CD14-positive monocyte (primary cell): ENCODE measurements around the gene TEX19. TPM values are rescaled to one million over a fixed set of nuclear protein-coding genes. Genes with fewer than 3 reads are reported as not detected.
A peak's percentile ranks its signal among the peaks of the same experiment; 100 is the strongest.

Source experiments
- DNase-seq, 3 donors: peaks; one replicate each; pipeline ENCODE4 v3.0.0-alpha.2; 2011 to 2022
- H2AFZ ChIP-seq: 2 replicates; pipeline ENCODE4 v1.6.0; 2012; ENCODE audit warnings: mild to moderate bottlenecking, low read depth, low read length, inconsistent platforms; ENCODE audit not compliant: insufficient read depth, poor library complexity, severe bottlenecking
- H3K27ac ChIP-seq, 2 donors: 1 replicate in 1 of 2; 2 replicates in 1 of 2; pipeline ENCODE4 v1.5.1; 2012 to 2013; ENCODE audit warnings: low read length in 2 of 2, control low read depth in 1 of 2, inconsistent platforms in 1 of 2, low read depth in 1 of 2, mild to moderate bottlenecking in 1 of 2
- H3K27me3 ChIP-seq, 2 donors: one replicate each; pipeline versions ENCODE4 v1.6.0 to v1.6.1; 2011 to 2013; ENCODE audit warnings: low read length in 2 of 2; ENCODE audit not compliant: control insufficient read depth in 2 of 2, insufficient read depth in 2 of 2
- H3K36me3 ChIP-seq, 2 donors: replicated peaks in 1 of 2; 1 replicate in 1 of 2; 2 replicates in 1 of 2; pipeline versions ENCODE4 v1.5.1 to v1.6.1; 2012 to 2013; ENCODE audit warnings: low read length in 2 of 2, control low read depth in 1 of 2, inconsistent platforms in 1 of 2, mild to moderate bottlenecking in 1 of 2; ENCODE audit not compliant: insufficient read depth in 2 of 2, control insufficient read depth in 1 of 2
- H3K4me1 ChIP-seq, 2 donors: 1 replicate in 1 of 2; 2 replicates in 1 of 2; pipeline versions ENCODE4 v1.5.1 to v1.6.1; 2012 to 2013; ENCODE audit warnings: low read length in 2 of 2, control low read depth in 1 of 2, inconsistent platforms in 1 of 2, mild to moderate bottlenecking in 1 of 2, moderate library complexity in 1 of 2; ENCODE audit not compliant: insufficient read depth in 2 of 2, control insufficient read depth in 1 of 2
- H3K4me2 ChIP-seq: replicated peaks from 2 replicates; pipeline ENCODE3; 2012; ENCODE audit warnings: low read length, moderate library complexity, mild to moderate bottlenecking; ENCODE audit not compliant: poor library complexity, severe bottlenecking; ENCODE audit errors: extremely low read depth
- H3K4me3 ChIP-seq, 3 experiments: fragments of 200-600 bp in 1 of 3; sonication (generic) in 1 of 3; replicated peaks in 1 of 3; 1 replicate in 2 of 3; 2 replicates in 1 of 3; pipeline ENCODE4 v1.5.1; 2011 to 2013; ENCODE audit warnings: low read length in 3 of 3, mild to moderate bottlenecking in 3 of 3, control low read depth in 2 of 3, low read depth in 2 of 3, inconsistent platforms in 1 of 3, moderate library complexity in 1 of 3
- H3K79me2 ChIP-seq: 2 replicates; pipeline ENCODE4 v1.6.0; 2012; ENCODE audit warnings: mild to moderate bottlenecking, control low read depth, inconsistent platforms, low read length, moderate library complexity; ENCODE audit not compliant: insufficient read depth
- H3K9ac ChIP-seq: 2 replicates; pipeline ENCODE4 v1.6.0; 2017; ENCODE audit warnings: low read length, mild to moderate bottlenecking; ENCODE audit not compliant: insufficient read depth, poor library complexity, severe bottlenecking
- H3K9me3 ChIP-seq, 2 donors: replicated peaks in 1 of 2; 1 replicate in 1 of 2; 2 replicates in 1 of 2; pipeline versions ENCODE4 v1.5.1 to v1.6.1; 2012 to 2013; ENCODE audit warnings: low read length in 2 of 2, control low read depth in 1 of 2; ENCODE audit not compliant: control insufficient read depth in 1 of 2, insufficient read depth in 1 of 2
- H4K20me1 ChIP-seq: 2 replicates; pipeline ENCODE4 v1.6.0; 2012; ENCODE audit warnings: mild to moderate bottlenecking, low read length, control low read depth, moderate library complexity; ENCODE audit not compliant: insufficient read depth
- H3K27ac Mint-ChIP-seq, 7 donors: one replicate each; pipeline ENCODE4 v1.8.0; 2020; ENCODE audit warnings: mild to moderate bottlenecking in 7 of 7, mixed read lengths in 7 of 7, moderate library complexity in 6 of 7, inconsistent platforms in 2 of 7
- H3K27me3 Mint-ChIP-seq, 3 donors: one replicate each; pipeline ENCODE4 v1.8.0; 2021 to 2022; ENCODE audit warnings: low read depth in 3 of 3, mild to moderate bottlenecking in 3 of 3, mixed read lengths in 3 of 3, moderate library complexity in 3 of 3, inconsistent platforms in 1 of 3
- H3K36me3 Mint-ChIP-seq, 2 donors: one replicate each; pipeline ENCODE4 v1.8.0; 2020; ENCODE audit warnings: mixed read lengths in 2 of 2, inconsistent platforms in 1 of 2, mild to moderate bottlenecking in 1 of 2
- H3K4me1 Mint-ChIP-seq: one replicate; pipeline ENCODE4 v1.8.0; 2020; ENCODE audit warnings: mild to moderate bottlenecking, mixed read lengths
- H3K4me3 Mint-ChIP-seq, 2 donors: one replicate each; pipeline ENCODE4 v1.8.0; 2020; ENCODE audit warnings: mild to moderate bottlenecking in 2 of 2, mixed read lengths in 2 of 2, moderate library complexity in 1 of 2
- H3K9me3 Mint-ChIP-seq, 7 donors: one replicate each; pipeline ENCODE4 v1.8.0; 2020 to 2022; ENCODE audit warnings: mixed read lengths in 7 of 7, mild to moderate bottlenecking in 6 of 7, moderate library complexity in 6 of 7, inconsistent platforms in 2 of 7
- WGBS: methylation state at CpG from one replicate; pipeline ENCODE4 v1.1.5; 2013; ENCODE audit warnings: missing lambda C conversion rate; ENCODE audit not compliant: insufficient coverage; 5-methylcytosine and 5-hydroxymethylcytosine counted together
- intact Hi-C, 2 donors: fragments of 100-400 bp; cut with micrococcal nuclease; formaldehyde crosslinking; loops; one replicate each; pipeline versions ENCODE4 v1.15.0 to v1.15.1; 2023
- polyA plus RNA-seq, 3 donors: library from polyadenylated mRNA; depleted of rRNA in 1 of 3; unstranded in 2 of 3; stranded (reverse) in 1 of 3; fragments of 300-500 nt in 2 of 3; fragments of >200 nt in 1 of 3; fragmentation: Illumina TruSeq in 2 of 3; gene quantifications; 1 replicate in 2 of 3; 2 replicates in 1 of 3; pipeline ENCODE4 v1.2.3, GENCODE V29; 2012 to 2021
- TF ChIP-seq, protein P1 (sequence below): fragments of 200-600 bp; IDR thresholded peaks from one replicate; pipeline ENCODE4 v1.8.0; 2022; ENCODE audit warnings: antibody characterized with exemption, mild to moderate bottlenecking

Gene TEX19
- polyA plus RNA-seq, 3 donors, result not detected

DNA sequence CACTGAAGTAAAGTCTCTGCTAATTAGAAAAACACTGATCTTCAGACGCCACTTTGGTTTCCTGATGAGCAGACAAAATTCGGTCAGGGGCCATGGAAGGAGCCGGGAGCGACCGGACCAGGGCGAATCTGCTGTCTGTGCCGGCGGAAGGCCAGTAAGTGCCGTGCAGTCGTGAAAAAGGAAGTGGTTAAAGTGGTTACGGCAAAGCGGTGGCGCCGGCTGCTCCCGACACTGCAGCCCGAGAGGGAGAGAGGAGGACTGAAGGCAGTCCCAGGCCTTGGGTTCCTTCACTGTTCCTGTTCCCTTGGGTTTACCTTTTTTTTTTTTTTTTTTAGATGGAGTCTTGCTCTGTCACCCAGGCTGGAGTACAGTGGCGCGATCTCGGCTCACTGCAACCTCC, 41.8 kb downstream of the TEX19 start:
- Mint-ChIP-seq H3K4me3 (peak overlapping the region; percentile 84 to 94), H3K4me1 (peaks cover 27% of the 10 kb centered on the region), H3K9me3 (no peaks in the 10 kb centered on the region), H3K27ac (peak overlapping the region; percentile 78 to 94 (median 88)), H3K36me3 (peaks cover 23 to 51% of the 10 kb centered on the region in 2 donors), H3K27me3 (peaks cover 1 to 6% (median 3%) of the 10 kb centered on the region in 3 donors)
- TF ChIP-seq, protein P1, sequence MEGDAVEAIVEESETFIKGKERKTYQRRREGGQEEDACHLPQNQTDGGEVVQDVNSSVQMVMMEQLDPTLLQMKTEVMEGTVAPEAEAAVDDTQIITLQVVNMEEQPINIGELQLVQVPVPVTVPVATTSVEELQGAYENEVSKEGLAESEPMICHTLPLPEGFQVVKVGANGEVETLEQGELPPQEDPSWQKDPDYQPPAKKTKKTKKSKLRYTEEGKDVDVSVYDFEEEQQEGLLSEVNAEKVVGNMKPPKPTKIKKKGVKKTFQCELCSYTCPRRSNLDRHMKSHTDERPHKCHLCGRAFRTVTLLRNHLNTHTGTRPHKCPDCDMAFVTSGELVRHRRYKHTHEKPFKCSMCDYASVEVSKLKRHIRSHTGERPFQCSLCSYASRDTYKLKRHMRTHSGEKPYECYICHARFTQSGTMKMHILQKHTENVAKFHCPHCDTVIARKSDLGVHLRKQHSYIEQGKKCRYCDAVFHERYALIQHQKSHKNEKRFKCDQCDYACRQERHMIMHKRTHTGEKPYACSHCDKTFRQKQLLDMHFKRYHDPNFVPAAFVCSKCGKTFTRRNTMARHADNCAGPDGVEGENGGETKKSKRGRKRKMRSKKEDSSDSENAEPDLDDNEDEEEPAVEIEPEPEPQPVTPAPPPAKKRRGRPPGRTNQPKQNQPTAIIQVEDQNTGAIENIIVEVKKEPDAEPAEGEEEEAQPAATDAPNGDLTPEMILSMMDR, result no peak
- peak; percentile 70 to 84 (median 82) for DNase-seq
- H3K36me3 ChIP-seq, result peaks cover 13 to 20% of the 10 kb centered on the region in 2 donors
- WGBS, result 0% methylated on average over 12 of the region's 19 CpGs
- H3K27me3 ChIP-seq, result no peaks in the 10 kb centered on the region
- peak overlapping the region; percentile 13 to 66 (median 22) for H3K4me3 ChIP-seq
- H3K79me2 ChIP-seq, result no peaks in the 10 kb centered on the region
- peaks cover 28 to 30% of the 10 kb centered on the region in 2 donors for H3K4me1 ChIP-seq
- H3K9me3 ChIP-seq, result no peaks in the 10 kb centered on the region
- H3K27ac ChIP-seq, result peak overlapping the region; percentile 47 to 66
- H4K20me1 ChIP-seq, result no peaks in the 10 kb centered on the region
- intact Hi-C loops, result no loop called here
- H3K9ac ChIP-seq, result no peak overlapping the region
- peak overlapping the region; percentile 49 for H2AFZ ChIP-seq
- H3K4me2 ChIP-seq, result peak overlapping the region; percentile 74

DNA sequence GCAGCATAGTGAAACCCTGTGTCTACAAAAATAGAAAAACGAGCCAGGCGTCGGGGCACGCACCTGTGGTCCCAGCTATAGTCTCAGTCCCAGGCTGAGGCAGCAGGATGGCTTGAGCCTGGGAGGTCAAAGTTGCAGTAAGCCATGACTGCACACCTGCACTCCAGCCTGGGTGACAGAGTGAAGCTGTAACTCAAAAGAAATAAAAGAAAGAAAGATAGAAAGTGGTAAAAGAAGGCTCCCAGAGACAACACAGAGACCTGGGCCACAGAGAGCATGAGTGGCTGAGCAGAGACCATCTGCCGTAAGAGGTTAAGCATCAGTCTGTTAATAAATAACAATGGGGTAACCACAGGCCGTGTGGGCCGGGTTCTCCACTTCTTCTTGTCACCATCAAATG, 43.8 kb downstream of the TEX19 start:
- peaks cover 35% of the 10 kb centered on the region for H3K4me1 Mint-ChIP-seq

More for the DNA sequence above, 43.8 kb downstream of the TEX19 start:
- no peaks in the 10 kb centered on the region for H4K20me1 ChIP-seq
- Mint-ChIP-seq H3K36me3 (peaks cover 33 to 54% of the 10 kb centered on the region in 2 donors), H3K4me3 (no peak overlapping the region), H3K9me3 (no peaks in the 10 kb centered on the region), H3K27me3 (peaks cover 3 to 6% (median 4%) of the 10 kb centered on the region in 3 donors), H3K27ac (no peak overlapping the region)
- peaks cover 33 to 35% of the 10 kb centered on the region in 2 donors for H3K4me1 ChIP-seq
- intact Hi-C loops, result no loop called here
- H3K9ac ChIP-seq, result no peak overlapping the region
- no peak overlapping the region for H3K4me3 ChIP-seq
- H3K9me3 ChIP-seq, result no peaks in the 10 kb centered on the region
- no peaks in the 10 kb centered on the region for H3K27me3 ChIP-seq
- DNase-seq, result no peak
- WGBS, result 95% methylated on average over 4 of the region's 7 CpGs
- peaks cover 16 to 24% of the 10 kb centered on the region in 2 donors for H3K36me3 ChIP-seq
- TF ChIP-seq, protein P1, result no peak
- no peaks in the 10 kb centered on the region for H3K79me2 ChIP-seq
- H3K27ac ChIP-seq, result no peak overlapping the region
- no peak overlapping the region for H2AFZ ChIP-seq
- H3K4me2 ChIP-seq, result no peak overlapping the region
